HepG2 (cell line): ENCODE data around the gene URM1. TPM values are rescaled to one million over a fixed set of nuclear protein-coding genes. Genes with fewer than 3 reads are reported as not detected.
A peak's percentile ranks its signal among the peaks of the same experiment; 100 is the strongest.

Experiments
- ATAC-seq: fragments of 200-7000 bp; cut with Tn5 transposase; 3 replicates; pipeline ENCODE4 v1.9.1; 2020; ENCODE audit warnings: mild to moderate bottlenecking, moderate library complexity
- BruUV-seq: library from RNA; stranded (reverse); fragments of 400-500 nt; replicated peaks from 2 replicates; lab custom pipeline; 2021; lab: Mats Ljungman, UMichigan
- CTCF ChIA-PET: fragments of 300-600 bp; formaldehyde crosslinking; extraction: SDS; loops from one replicate; lab custom pipeline; 2021; ENCODE audit warnings: low total read pairs, inconsistent platforms, low intra/inter-chr PET ratio; lab: Yijun Ruan, JAX
- POLR2A ChIA-PET: fragments of 350-600 bp; sonication (Branson Sonifier 250); formaldehyde crosslinking; loops from one replicate; lab custom pipeline; 2020; ENCODE audit warnings: antibody characterized with exemption, inconsistent platforms; lab: Yijun Ruan, JAX
- DNase-seq: peaks from one replicate; pipeline ENCODE4 v3.0.0-alpha.2; 2015; ENCODE audit warnings: low spot score
- FAIRE-seq: peaks from 3 replicates; lab custom pipeline; 2011; peaks lifted over from hg19 to GRCh38; lab: Jason Lieb, UNC
- H2AFZ ChIP-seq: one replicate; pipeline ENCODE4 v1.6.1; 2011; ENCODE audit warnings: low read length, inconsistent platforms
- H3K27ac ChIP-seq: fragments of 300-600 bp; 3 replicates; pipeline ENCODE4 v1.8.0; 2011; ENCODE audit warnings: mixed run types, mild to moderate bottlenecking, mixed read lengths, low read length, inconsistent platforms; ENCODE audit not compliant: insufficient read depth; ENCODE audit errors: extremely low read length
- H3K27me3 ChIP-seq, 2 experiments: fragments of 200-600 bp in 1 of 2; 2 replicates in 1 of 2; 3 replicates in 1 of 2; pipeline versions ENCODE4 v1.6.0 to v1.8.0; 2011; ENCODE audit warnings: low read length in 2 of 2, mild to moderate bottlenecking in 2 of 2, moderate library complexity in 2 of 2, inconsistent platforms in 1 of 2; ENCODE audit not compliant: insufficient read depth in 2 of 2, control insufficient read depth in 1 of 2
- H3K36me3 ChIP-seq, 2 experiments: fragments of 200-600 bp in 1 of 2; replicated peaks in 1 of 2; 2 replicates in 1 of 2; 3 replicates in 1 of 2; pipeline versions ENCODE4 v1.5.1 to v1.8.0; 2011; ENCODE audit warnings: low read length in 2 of 2, inconsistent platforms in 1 of 2; ENCODE audit not compliant: insufficient read depth in 2 of 2, control insufficient read depth in 1 of 2
- H3K4me1 ChIP-seq: 2 replicates; pipeline ENCODE4 v1.5.1; 2012; ENCODE audit warnings: low read length, inconsistent platforms; ENCODE audit not compliant: insufficient read depth
- H3K4me2 ChIP-seq: 2 replicates; pipeline ENCODE4 v1.6.0; 2011; ENCODE audit warnings: low read depth, low read length, inconsistent platforms
- H3K4me3 ChIP-seq, 3 experiments: fragments of 200-600 bp in 1 of 3; sonication (generic), shearing (Covaris generic) in 1 of 3; replicated peaks in 1 of 3; 2 replicates each; pipeline ENCODE4 v1.5.1; 2011 to 2016; ENCODE audit warnings: low read length in 3 of 3, inconsistent platforms in 2 of 3, low read depth in 2 of 3, mild to moderate bottlenecking in 2 of 3, control low read depth in 1 of 3, mixed read lengths in 1 of 3; ENCODE audit not compliant: insufficient read depth in 1 of 3
- H3K79me2 ChIP-seq: one replicate; pipeline ENCODE4 v1.6.1; 2011; ENCODE audit warnings: low read length, inconsistent platforms; ENCODE audit not compliant: insufficient read depth
- H3K9ac ChIP-seq: 2 replicates; pipeline ENCODE4 v1.6.0; 2011; ENCODE audit warnings: mild to moderate bottlenecking, low read depth, low read length, inconsistent platforms; ENCODE audit not compliant: insufficient read depth
- H3K9me3 ChIP-seq: 2 replicates; pipeline ENCODE4 v1.5.1; 2012; ENCODE audit warnings: mild to moderate bottlenecking, low read length
- H4K20me1 ChIP-seq: 2 replicates; pipeline ENCODE4 v1.6.0; 2011; ENCODE audit warnings: inconsistent platforms, mild to moderate bottlenecking, low read length, moderate library complexity; ENCODE audit not compliant: insufficient read depth
- ADNP ChIP-seq: sonication (generic); formaldehyde crosslinking; IDR thresholded peaks from 2 replicates; pipeline ENCODE4 v1.4.0; 2020; ENCODE audit warnings: missing genetic modification reagents
- EP300 ChIP-seq, 3 experiments: sonication (generic) in 1 of 3; formaldehyde crosslinking in 1 of 3; IDR thresholded peaks; 2 replicates each; pipeline versions ENCODE4 v1.5.1 to v1.6.1; 2011 to 2020; ENCODE audit warnings: low read depth in 2 of 3, low read length in 2 of 3, borderline replicate concordance in 1 of 3, improper control_type of control experiment in 1 of 3, mild to moderate bottlenecking in 1 of 3, missing genetic modification reagents in 1 of 3, moderate library complexity in 1 of 3
- ERF ChIP-seq: IDR thresholded peaks from 2 replicates; pipeline ENCODE4 v1.6.1; 2018; ENCODE audit warnings: missing biosample characterization, missing genetic modification reagents
- LCORL ChIP-seq, 2 experiments: fragments of 450-650 bp in 1 of 2; sonication (generic) in 1 of 2; formaldehyde crosslinking in 1 of 2; IDR thresholded peaks; 2 replicates each; pipeline versions ENCODE4 v1.5.0 to v1.6.1; 2017 to 2020; ENCODE audit warnings: antibody characterized with exemption in 1 of 2, missing genetic modification reagents in 1 of 2
- NFYC ChIP-seq: IDR thresholded peaks from 2 replicates; pipeline ENCODE4 v1.6.1; 2016; ENCODE audit warnings: missing genetic modification reagents, missing compliant biosample characterization
- PAWR ChIP-seq: sonication (generic); formaldehyde crosslinking; IDR thresholded peaks from 2 replicates; pipeline ENCODE4 v1.4.0; 2020; ENCODE audit warnings: missing genetic modification reagents, mild to moderate bottlenecking, borderline replicate concordance
- PITX1 ChIP-seq: sonication (generic); formaldehyde crosslinking; IDR thresholded peaks from 2 replicates; pipeline ENCODE4 v1.5.1; 2020; ENCODE audit warnings: mild to moderate bottlenecking, missing genetic modification reagents
- POLR2AphosphoS5 ChIP-seq: IDR thresholded peaks from 2 replicates; pipeline ENCODE4 v1.6.1; 2012; ENCODE audit warnings: low read depth, low read length
- SMAD1 ChIP-seq: sonication (generic); formaldehyde crosslinking; IDR thresholded peaks from 2 replicates; pipeline ENCODE4 v1.4.0; 2020; ENCODE audit warnings: missing genetic modification reagents, low read depth, mild to moderate bottlenecking, borderline replicate concordance
- SNRNP70 ChIP-seq: fragments of 200-400 bp; formaldehyde crosslinking; IDR thresholded peaks from 2 replicates; pipeline ENCODE4 v1.6.1; 2017; ENCODE audit warnings: mild to moderate bottlenecking, low read depth, low read length, moderate library complexity
- SP5 ChIP-seq: IDR thresholded peaks from 2 replicates; pipeline ENCODE4 v1.6.1; 2016; ENCODE audit warnings: low read depth, borderline replicate concordance
- TBX2 ChIP-seq: sonication (generic); formaldehyde crosslinking; IDR thresholded peaks from 2 replicates; pipeline ENCODE4 v1.5.0; 2020; ENCODE audit warnings: missing genetic modification reagents, mild to moderate bottlenecking, borderline replicate concordance
- ZNF335 ChIP-seq: sonication (generic); formaldehyde crosslinking; IDR thresholded peaks from 2 replicates; pipeline ENCODE4 v1.4.0; 2020; ENCODE audit warnings: missing genetic modification reagents
- ZSCAN12 ChIP-seq: sonication (generic); formaldehyde crosslinking; IDR thresholded peaks from 2 replicates; pipeline ENCODE4 v1.9.0; 2021; ENCODE audit warnings: mild to moderate bottlenecking, missing genetic modification reagents
- WGBS: methylation state at CpG from one replicate; pipeline ENCODE4 v1.1.6; 2017; ENCODE audit warnings: low lambda C conversion rate; 5-methylcytosine and 5-hydroxymethylcytosine counted together
- in situ Hi-C: cut with HindIII; loops from 2 replicates; pipeline ENCODE4 v1.10.0; 2017; ENCODE audit warnings: low pct_unique_long_range_greater_than_20kb; ENCODE audit not compliant: extremely low pct_ligation_motif_present
- intact Hi-C: fragments of 100-400 bp; cut with micrococcal nuclease; formaldehyde crosslinking; loops from one replicate; pipeline ENCODE4 v1.10.0; 2022; ENCODE audit not compliant: unreplicated experiment
- polyA plus RNA-seq, 8 experiments: library from polyadenylated mRNA; depleted of rRNA in 3 of 8; stranded (reverse) in 7 of 8; unstranded in 1 of 8; fragments of >200 nt; fragmentation: Illumina TruSeq in 4 of 8; extraction: Trizol in 4 of 8; gene quantifications; 2 replicates each; pipeline versions ENCODE4 v1.2.1 to v1.2.3, GENCODE V29; 2011 to 2016; ENCODE audit warnings: low read depth in 4 of 8, missing spikeins in 1 of 8, mixed read lengths in 1 of 8; ENCODE audit not compliant: insufficient read depth in 1 of 8
- total RNA-seq, 5 experiments: library from RNA; depleted of rRNA; stranded (reverse); fragments of >200 nt; fragmentation: Illumina TruSeq; extraction: Trizol; gene quantifications; 2 replicates each; pipeline ENCODE4 v1.2.3, GENCODE V29; 2016; ENCODE audit warnings: low read depth in 1 of 5
- TF ChIP-seq, protein P1 (sequence below): sonication (generic); formaldehyde crosslinking; IDR thresholded peaks from 2 replicates; pipeline ENCODE4 v1.8.1; 2023; ENCODE audit warnings: mild to moderate bottlenecking, missing genetic modification reagents
- TF ChIP-seq, protein P2 (sequence below): sonication (generic); formaldehyde crosslinking; conservative IDR thresholded peaks from 2 replicates; pipeline ENCODE4 v1.4.0; 2020; ENCODE audit warnings: missing genetic modification reagents
- TF ChIP-seq, protein P3 (sequence below): sonication (generic); IDR thresholded peaks from 2 replicates; pipeline ENCODE4 v1.6.1; 2016; ENCODE audit warnings: low read depth, borderline replicate concordance

Gene URM1
- total and polyA plus RNA-seq, 2 of the 13 experiments (the other 11 are each of a cell fraction or from before 2014, with no cell fraction given), result 37.1 to 41.3 TPM

DNA sequence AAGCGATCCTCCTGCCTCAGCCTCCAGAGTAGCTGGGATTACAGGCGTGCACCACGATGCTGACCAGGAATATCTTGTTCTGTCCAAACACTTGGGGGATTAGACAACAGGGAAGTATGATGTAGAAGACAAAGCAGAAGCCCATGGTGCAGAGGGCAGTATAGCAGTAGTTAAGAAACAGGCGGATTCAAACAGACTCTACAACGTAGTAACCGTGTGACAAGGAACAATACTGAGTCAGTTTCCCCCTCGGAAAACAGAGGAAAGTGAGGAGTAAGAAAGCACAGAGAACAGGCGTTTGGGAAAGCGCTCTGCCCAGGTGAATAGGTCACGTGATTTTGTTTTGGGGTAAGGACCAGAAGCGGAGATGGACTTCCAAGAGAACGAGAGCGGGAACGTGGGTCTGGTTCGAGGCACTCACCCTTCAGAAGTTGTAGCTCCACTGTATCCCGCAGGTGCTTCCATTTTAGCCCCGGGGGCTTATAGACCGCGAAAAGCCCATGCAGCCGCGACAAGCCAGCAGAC is 49.2 kb upstream of the URM1 start (continued):
- TF ChIP-seq, protein P1, sequence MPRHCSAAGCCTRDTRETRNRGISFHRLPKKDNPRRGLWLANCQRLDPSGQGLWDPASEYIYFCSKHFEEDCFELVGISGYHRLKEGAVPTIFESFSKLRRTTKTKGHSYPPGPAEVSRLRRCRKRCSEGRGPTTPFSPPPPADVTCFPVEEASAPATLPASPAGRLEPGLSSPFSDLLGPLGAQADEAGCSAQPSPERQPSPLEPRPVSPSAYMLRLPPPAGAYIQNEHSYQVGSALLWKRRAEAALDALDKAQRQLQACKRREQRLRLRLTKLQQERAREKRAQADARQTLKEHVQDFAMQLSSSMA (CRISPR knock-in tag), result peak; percentile 89; the same call in 1 of the 2 replicates
- TF ChIP-seq TBX2 (CRISPR knock-in tag) (no peak), SNRNP70 (no peak), NFYC (CRISPR knock-in tag) (0 out of 2 replicates have a peak, but pooled peaks have one; percentile 3), PITX1 (CRISPR knock-in tag) (no peak), POLR2AphosphoS5 (no peak)

- no peaks in the 10 kb centered on the region; a peak in 1 of 5 replicates for H3K27me3 ChIP-seq
- BruUV-seq, result TSS peak; percentile 71
- H3K9ac ChIP-seq, result peak within 1 kb of the TSS; percentile 96
- peaks cover 33% of the 10 kb centered on the region for H3K79me2 ChIP-seq
- H2AFZ ChIP-seq, result peak within 1 kb of the TSS; percentile 97
- 0% methylated on average over 8 of the region's 83 CpGs for WGBS
- peak within 1 kb of the TSS; percentile 97 for H3K4me2 ChIP-seq
- peak within 1 kb of the TSS; percentile 93 to 99 (median 94) for H3K4me3 ChIP-seq
- H3K4me1 ChIP-seq, result peaks cover 23% of the 10 kb centered on the region
- H3K27ac ChIP-seq, result peak within 1 kb of the TSS; percentile 93
- no peaks in the 10 kb centered on the region for H4K20me1 ChIP-seq
- no peaks in the 10 kb centered on the region for H3K9me3 ChIP-seq
- in situ Hi-C loops, result no loop called here
- POLR2A ChIA-PET, result no interaction called here
- intact Hi-C loops, result loop anchor here (2.0 kb wide), 2 partner anchors 18 to 26 kb away; partner anchors contain the start of gene SLC27A4
- FAIRE-seq (peak; percentile 55), ATAC-seq (peak; percentile 93), DNase-seq (peak; percentile 89)
- peaks cover 7 to 26% of the 10 kb centered on the region in 2 experiments for H3K36me3 ChIP-seq
- CTCF ChIA-PET, result no interaction called here
- TF ChIP-seq ZNF335 (peak; percentile 90; the same call in 1 of the 2 replicates), EP300 (IDR thresholded peaks at IDR 0.05; ENCODE audit: low read depth in 2 of 2, low read length in 2 of 2) (peak in 1 of 2 experiments; percentile 12; a peak in 1 of 4 replicates), EP300 (CRISPR knock-in tag; IDR thresholded peaks at IDR 0.05; ENCODE audit: borderline replicate concordance) (no peak), ADNP (CRISPR knock-in tag) (no peak; the same call in 1 of the 2 replicates), LCORL (IDR thresholded peaks at IDR 0.05) (no peak; the same call in 1 of the 2 replicates), LCORL (CRISPR knock-in tag; IDR thresholded peaks at IDR 0.05) (no peak; the same call in 1 of the 2 replicates), ZSCAN12 (CRISPR knock-in tag) (peak; percentile 36), SMAD1 (CRISPR knock-in tag) (0 out of 2 replicates have a peak, but pooled peaks have one; percentile 10), SP5 (CRISPR knock-in tag) (peak; percentile 14; the same call in 1 of the 2 replicates), PAWR (CRISPR knock-in tag) (no peak), ERF (peak; percentile 73)
- TF ChIP-seq, protein P2, sequence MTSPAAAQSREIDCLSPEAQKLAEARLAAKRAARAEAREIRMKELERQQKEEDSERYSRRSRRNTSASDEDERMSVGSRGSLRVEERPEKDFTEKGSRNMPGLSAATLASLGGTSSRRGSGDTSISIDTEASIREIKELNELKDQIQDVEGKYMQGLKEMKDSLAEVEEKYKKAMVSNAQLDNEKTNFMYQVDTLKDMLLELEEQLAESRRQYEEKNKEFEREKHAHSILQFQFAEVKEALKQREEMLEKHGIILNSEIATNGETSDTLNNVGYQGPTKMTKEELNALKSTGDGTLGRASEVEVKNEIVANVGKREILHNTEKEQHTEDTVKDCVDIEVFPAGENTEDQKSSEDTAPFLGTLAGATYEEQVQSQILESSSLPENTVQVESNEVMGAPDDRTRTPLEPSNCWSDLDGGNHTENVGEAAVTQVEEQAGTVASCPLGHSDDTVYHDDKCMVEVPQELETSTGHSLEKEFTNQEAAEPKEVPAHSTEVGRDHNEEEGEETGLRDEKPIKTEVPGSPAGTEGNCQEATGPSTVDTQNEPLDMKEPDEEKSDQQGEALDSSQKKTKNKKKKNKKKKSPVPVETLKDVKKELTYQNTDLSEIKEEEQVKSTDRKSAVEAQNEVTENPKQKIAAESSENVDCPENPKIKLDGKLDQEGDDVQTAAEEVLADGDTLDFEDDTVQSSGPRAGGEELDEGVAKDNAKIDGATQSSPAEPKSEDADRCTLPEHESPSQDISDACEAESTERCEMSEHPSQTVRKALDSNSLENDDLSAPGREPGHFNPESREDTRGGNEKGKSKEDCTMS (CRISPR knock-in tag), result 0 out of 2 replicates have a peak, but pooled peaks have one; percentile 28
- TF ChIP-seq, protein P3, sequence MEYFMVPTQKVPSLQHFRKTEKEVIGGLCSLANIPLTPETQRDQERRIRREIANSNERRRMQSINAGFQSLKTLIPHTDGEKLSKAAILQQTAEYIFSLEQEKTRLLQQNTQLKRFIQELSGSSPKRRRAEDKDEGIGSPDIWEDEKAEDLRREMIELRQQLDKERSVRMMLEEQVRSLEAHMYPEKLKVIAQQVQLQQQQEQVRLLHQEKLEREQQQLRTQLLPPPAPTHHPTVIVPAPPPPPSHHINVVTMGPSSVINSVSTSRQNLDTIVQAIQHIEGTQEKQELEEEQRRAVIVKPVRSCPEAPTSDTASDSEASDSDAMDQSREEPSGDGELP, result no peak
Measured at GRCh38 chr9:128322404-128323211, 48.6 kb upstream of the URM1 start, which contains the start of the genes COQ4 and TRUB2. TSS of gene COQ4 (plus strand) at chr9:128322839. CDS start at chr9:128322859, 20 bp downstream. TSS of gene TRUB2 (minus strand) at chr9:128322447. CDS start at chr9:128322408, 39 bp downstream.
